Left ventricle myocardium superior (tissue), 1 donor: Measurements from ENCODE around the gene LPCAT4. TPM values are rescaled to one million over a fixed set of nuclear protein-coding genes. Genes with fewer than 3 reads are reported as not detected.

Source experiments
- ATAC-seq: fragments of 200-7000 bp; cut with Tn5 transposase; one replicate; pipeline ENCODE4 v1.9.1; 2020; ENCODE audit warnings: mild to moderate bottlenecking, moderate library complexity
- DNase-seq: peaks from one replicate; pipeline ENCODE4 v3.0.0-alpha.2; 2020
- intact Hi-C: fragments of 100-400 bp; cut with micrococcal nuclease; formaldehyde crosslinking; loops from one replicate; pipeline ENCODE4 v1.11.0; 2022
- microRNA-seq: library from miRNA; unstranded; fragments of <30 nt; microRNA quantifications from one replicate; pipeline ENCODE4 v1.2.0, GENCODE V29; 2020; ENCODE audit warnings: borderline number of aligned reads
- total RNA-seq: library from RNA; stranded (reverse); fragmentation: NEBNext Ultra II Directional; extraction: Animal tissue kit (Norgen Biotek cat#: 25700); gene quantifications from one replicate; pipeline ENCODE4 v1.2.1, GENCODE V29; 2021
- donor health status: DM: no; HTN: yes; CAD: no; lungs with severe emphysema.

LPCAT4 gene
- total RNA-seq, 1 donor from 2014 or later, result 103 TPM

DNA sequence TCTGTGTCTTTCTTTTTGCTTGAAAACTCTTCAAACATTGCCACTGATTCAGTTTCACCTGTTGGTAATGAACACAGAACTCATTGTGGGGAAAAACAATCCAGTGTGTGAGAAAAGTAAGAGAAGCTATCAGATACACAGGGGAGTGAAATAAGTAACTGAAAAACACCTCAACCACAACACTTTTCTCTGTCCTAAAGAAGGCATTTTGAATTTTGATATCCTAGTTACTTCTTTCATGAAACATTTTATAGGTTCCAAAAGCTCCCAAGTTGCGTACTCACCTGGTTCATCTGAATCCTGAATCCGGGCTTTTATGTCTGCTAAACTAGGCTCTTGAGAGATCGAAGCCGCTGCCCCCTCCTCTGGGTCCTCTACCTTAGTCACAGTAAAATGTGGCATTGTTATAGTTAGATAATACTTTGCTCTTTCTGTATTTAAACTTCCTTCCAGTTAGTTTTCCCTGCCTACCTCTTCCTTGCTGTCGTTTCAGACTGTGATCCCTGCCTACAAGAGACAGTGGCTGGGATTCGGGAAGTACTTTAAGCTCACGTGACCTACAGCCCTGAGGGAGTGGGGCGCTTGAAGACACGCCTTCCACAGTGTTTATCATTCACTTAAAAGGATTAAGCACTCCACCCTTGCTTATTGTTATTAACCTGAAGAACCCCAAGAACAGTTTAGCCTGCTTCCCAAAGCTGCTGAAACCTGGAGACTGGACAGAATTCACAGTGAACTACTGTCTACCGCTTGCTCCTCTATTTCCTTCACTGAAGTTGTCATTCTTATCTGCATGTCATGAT, 48.5 kb downstream of the LPCAT4 start:
- intact Hi-C loops, result no loop called here
- DNase-seq (peak; percentile 50), ATAC-seq (peak; percentile 98)

DNA sequence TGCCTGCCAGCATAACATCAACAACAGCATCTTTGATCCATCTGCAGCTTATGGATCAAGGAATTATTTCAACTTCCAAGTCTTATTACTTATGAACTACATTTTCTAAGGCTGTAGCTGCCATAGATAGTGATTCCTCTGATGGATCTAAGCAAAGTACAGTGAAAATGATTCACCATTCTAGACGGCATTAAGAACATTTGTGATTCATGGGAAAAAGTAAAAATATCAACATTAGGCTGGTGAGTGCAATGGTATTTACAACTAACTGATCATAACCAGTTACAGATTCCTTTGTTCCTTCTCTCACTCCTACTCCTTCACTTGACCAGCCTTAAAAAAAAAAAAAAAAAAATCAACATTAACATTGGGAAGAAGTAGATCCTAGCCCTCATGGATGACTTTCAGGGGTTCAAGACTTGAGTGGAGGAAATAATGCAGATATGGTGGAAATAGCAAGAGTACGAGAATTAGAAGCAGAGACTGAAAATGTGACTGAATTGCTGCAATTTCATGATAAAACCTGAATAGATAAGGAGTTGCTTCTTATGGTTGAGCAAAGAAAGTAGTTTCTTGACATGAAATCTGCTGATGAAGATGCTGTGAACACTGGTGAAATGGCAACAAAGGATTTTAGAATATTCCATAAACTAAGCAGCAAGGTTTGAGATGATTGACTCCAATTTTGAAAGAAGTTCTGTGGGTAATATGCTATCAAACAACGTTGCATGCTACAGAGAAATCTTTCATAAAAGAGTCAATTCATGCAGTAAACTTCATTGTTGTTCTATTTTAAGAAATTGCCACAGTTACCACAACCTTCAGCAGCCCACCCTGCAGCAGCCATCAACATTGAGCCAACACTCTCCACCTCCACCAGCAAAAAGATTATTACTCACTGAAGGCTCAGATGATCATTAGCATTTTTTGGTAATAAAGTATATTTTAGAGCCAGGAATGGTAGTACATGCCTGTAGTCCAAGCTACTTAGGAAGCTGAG, 52.2 kb downstream of the LPCAT4 start:
- intact Hi-C loops, result no loop called here
- no peak for ATAC-seq

DNA sequence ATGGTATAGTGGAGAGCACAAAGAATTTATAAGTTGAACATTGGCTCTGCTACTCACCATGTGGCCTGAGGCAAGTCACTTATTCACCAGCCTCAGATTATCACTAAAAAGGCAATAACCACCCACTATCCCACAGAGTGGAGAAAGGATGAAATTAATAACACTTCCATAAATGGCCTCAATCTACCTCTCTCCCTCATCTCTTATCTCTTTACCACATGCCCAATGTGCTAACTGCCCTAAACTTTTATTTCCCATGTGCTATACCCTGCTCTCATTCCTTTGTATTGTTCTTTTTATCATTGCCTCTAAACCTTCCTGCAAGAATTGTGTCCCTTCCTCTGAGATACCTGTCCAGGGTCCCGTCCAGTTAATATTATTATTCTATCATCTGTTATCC, 55.4 kb downstream of the LPCAT4 start:
- intact Hi-C loops, result no loop called here
- DNase-seq, result no peak
- ATAC-seq, result no peak

More for the DNA sequence above, 52.2 kb downstream of the LPCAT4 start:
- no peak for DNase-seq

Small RNAs within 50 kb of the gene (microRNA-seq; reads per million reads assigned to microRNA genes)
- gene MIR1233-1, result not detected

Other genes with a start within 250 kb of the LPCAT4 start
- gene KATNBL1, start 157.1 kb downstream of the LPCAT4 start, total RNA-seq, result 15.3 TPM
- gene EMC4, start 142.2 kb downstream of the LPCAT4 start, total RNA-seq, result 82.6 TPM
- 31.0 TPM for gene SLC12A6, start 29.4 kb downstream of the LPCAT4 start, total RNA-seq
- gene NOP10, start 24.1 kb downstream of the LPCAT4 start, total RNA-seq, result 146 TPM
- not detected for gene NUTM1, start 23.9 kb downstream of the LPCAT4 start, total RNA-seq
- 17.7 TPM for gene GOLGA8A, start 70.6 kb upstream of the LPCAT4 start, total RNA-seq
- 10.3 TPM for gene GOLGA8B, start 216.5 kb upstream of the LPCAT4 start, total RNA-seq